D721Med (cell line): ENCODE data around the gene CLDN1.

Experiments used
- DNase-seq: peaks from one replicate; pipeline ENCODE4 v3.0.0; 2011; ENCODE audit warnings: low spot score; ENCODE audit not compliant: insufficient read length
- FAIRE-seq: peaks from 2 replicates; lab custom pipeline; 2011; peaks lifted over from hg19 to GRCh38; lab: Jason Lieb, UNC
- TF ChIP-seq, protein P1 (sequence below): IDR thresholded peaks from 2 replicates; pipeline ENCODE4 v1.5.1; 2012; ENCODE audit warnings: mild to moderate bottlenecking, control low read depth; ENCODE audit not compliant: insufficient read depth; ENCODE audit errors: missing control alignments

The CLDN1 gene

DNA sequence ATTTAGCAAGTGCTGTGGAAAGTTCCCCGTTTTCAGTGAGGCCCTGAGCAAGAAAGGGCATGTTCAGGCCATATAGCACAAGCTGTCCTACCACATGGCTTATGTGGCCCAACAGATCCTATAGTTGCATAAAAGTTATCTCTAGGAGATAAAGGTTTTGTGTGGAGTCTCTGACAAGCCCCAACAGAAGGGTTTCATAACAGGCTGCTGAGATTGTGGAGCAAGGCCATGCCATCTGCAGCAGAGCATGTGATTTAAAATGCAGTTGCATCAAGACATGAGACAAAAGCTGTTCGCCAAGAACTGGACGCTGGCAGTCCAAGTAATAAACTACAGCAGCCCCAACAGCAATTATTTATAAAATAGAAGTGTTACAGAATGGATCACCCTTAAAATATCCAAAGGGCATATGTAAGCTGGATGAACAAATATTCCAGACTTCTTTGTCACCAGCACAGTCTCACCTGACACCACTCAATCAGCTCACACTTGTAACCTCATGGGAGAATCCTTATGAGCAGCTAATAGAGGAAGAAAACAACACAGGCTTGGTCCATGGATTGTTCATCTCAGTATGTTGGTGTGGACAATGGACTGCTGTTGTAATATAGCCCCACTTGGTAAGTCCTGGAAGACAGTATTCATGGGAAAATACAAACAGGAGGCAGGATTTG lies 14.4 kb upstream of the CLDN1 start:
- FAIRE-seq (no peak), DNase-seq (no peak)
- TF ChIP-seq, protein P1, sequence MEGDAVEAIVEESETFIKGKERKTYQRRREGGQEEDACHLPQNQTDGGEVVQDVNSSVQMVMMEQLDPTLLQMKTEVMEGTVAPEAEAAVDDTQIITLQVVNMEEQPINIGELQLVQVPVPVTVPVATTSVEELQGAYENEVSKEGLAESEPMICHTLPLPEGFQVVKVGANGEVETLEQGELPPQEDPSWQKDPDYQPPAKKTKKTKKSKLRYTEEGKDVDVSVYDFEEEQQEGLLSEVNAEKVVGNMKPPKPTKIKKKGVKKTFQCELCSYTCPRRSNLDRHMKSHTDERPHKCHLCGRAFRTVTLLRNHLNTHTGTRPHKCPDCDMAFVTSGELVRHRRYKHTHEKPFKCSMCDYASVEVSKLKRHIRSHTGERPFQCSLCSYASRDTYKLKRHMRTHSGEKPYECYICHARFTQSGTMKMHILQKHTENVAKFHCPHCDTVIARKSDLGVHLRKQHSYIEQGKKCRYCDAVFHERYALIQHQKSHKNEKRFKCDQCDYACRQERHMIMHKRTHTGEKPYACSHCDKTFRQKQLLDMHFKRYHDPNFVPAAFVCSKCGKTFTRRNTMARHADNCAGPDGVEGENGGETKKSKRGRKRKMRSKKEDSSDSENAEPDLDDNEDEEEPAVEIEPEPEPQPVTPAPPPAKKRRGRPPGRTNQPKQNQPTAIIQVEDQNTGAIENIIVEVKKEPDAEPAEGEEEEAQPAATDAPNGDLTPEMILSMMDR = no peak

DNA sequence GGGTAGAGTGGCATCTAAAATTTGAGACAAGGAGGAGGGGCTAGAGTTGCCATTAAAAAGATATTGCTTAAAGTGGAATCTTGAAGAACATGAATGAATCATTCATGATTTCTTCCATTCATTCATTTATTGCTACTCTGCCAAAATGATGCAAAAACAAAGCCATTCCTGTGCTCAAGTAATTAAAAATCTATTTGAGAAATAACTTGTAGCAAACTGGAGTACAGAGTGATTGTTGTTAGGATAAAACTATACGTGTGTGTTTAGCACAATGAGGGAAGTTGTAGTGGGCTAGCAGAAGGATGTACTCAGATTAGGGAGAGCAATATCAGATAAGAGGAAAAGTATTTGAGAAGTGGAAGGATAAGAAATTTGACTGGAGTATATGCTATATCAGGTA lies 11.7 kb upstream of the CLDN1 start:
- DNase-seq = no peak
- FAIRE-seq = no peak
- TF ChIP-seq, protein P1 = no peak

DNA sequence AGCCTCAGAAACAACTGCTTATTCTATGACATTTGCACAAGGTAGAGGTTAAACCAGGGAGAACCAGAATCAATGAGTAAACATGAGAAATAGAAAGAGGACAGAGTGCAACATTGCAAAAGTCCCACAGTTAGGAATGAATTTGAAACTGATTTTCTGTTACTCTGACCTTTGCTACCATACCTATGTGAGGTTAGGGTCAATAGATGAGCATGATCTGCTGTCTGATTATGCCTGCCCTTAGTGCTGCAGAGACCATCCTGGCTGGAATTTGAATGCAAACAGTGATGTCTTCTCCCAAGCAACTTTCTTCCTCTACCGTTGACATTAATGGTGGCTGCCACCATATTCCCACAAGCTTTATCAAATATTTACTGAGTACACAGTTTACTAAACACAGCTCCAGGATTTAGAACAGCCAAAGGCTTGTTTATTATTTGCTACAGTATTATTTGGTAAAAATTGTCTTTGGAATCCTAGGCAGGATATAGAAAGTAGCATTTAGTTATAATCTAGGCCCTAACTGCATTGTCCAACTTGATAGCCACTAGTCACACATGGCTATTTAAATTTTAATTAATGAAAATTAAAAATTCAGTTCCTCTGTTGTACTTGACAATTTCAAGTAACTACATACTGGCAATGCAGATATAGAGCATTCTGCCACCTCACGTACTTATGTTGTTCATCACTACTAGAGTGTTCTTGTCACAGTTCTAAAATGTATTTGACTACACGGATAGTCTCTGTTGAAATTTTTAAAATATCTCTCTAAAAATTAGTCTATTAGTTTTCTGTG lies 8.9 kb upstream of the CLDN1 start:
- TF ChIP-seq, protein P1 = no peak
- DNase-seq (no peak), FAIRE-seq (no peak)

DNA sequence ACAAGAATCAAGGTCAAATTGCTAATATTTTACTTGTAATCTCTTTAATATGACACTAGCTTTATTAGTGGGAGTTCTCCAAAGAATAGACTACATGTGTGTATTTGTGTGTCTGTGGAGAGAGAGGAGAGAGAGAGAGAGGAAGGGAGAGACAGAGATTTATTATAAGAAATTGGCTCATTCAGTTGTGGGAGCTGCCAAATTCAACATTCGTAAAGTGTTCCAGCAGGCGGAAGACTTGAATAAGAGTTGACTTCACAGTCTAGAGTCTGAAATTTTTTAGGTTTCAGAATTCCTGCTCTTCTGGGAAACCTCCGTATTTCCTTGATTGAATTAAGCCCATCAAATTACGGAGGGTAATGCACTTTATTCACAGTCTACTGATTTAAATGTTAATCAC lies 4.7 kb upstream of the CLDN1 start:
- TF ChIP-seq, protein P1 = no peak
- FAIRE-seq (no peak), DNase-seq (no peak)

DNA sequence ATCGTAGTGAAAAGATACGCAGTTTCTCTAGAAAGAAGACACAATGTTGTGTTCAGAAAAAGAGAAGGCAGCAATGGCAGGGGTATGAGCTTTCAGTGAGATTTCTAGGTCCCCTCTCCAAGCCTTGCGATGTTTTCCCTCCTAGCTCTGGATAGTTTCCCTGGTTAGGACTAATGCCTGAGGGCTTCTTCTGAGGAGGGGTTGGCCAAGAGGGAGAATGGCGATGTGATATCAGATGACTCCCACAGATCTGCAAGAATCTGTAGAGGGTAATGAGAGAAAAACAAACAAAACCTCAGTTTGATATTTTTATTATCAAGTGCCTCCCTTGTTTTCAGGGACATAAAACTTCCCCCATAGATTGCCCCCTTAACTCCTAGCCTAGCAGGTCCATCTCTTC lies 4.1 kb upstream of the CLDN1 start:
- no peak for FAIRE-seq
- TF ChIP-seq, protein P1 = no peak
- DNase-seq = no peak

DNA sequence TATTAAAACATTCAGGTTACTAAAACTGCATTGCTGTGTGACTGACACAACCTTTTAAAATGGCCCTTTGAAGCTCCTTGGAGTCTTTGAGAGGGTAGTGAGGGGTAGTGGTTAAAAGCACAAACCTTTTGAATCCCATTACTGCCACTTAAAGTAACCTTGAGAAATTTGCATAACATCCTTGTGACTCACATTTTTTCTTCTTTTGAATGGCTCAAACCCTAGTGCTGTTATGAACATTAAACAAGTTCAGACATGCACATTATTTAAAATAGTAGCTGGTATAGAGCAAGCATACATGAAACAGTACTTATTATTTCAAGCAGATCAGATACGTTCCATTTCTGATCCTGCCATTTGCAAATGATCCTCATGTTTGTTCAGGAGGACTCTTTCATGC lies 3.7 kb upstream of the CLDN1 start:
- DNase-seq = no peak
- no peak for FAIRE-seq
- TF ChIP-seq, protein P1 = no peak

DNA sequence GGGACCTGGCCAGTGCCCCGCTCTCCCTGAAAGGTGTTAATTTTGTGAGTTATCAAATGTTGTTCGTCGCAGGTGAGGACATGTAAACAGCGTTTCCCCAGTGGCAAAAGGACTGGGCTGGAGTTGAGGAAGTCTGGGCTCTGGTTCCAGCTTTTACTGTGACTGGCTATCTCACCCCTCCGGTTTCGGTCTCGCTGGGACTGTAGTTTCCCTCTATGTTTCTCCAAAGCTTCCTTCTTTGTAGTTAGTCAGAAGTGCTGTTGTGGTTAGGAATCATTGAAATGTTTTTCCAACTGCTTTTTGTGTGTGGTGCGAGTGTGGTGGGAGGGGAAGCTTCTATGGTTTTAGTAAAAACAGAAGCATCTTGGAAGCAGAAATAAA lies 990 bp upstream of the CLDN1 start:
- no peak for FAIRE-seq
- no peak for DNase-seq
- TF ChIP-seq, protein P1 = no peak
